ENCODE results near the gene ATG7. TPM values are rescaled to one million over a fixed set of nuclear protein-coding genes. Genes with fewer than 3 reads are reported as not detected.

ATG7 gene
- total RNA-seq, 1 experiment from 2014 or later, result 29.3 TPM

DNA sequence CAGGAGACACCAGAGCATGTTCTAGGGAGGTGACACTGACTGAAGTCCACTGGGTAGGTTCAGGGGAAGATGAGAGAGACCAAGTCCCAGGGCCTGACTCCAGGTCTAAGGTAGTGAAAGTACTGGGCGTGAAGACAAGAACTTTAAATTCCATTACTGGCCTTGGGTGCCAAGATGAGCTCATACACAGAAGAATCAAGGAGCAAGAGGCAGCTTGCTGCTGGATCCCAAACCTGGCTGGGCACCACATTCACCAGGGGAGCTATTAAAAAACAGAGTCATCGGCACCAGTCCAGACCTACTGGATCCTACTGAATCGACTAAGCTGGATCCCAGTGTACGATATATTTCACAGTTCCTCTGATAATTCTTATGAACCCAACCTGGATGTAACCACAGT, 42.1 kb upstream of the ATG7 start:
- no TSS peak for BruUV-seq (replicated peaks)
- DNase-seq (ENCODE audit: low read depth, low spot score) (no peak), ATAC-seq (no peak)
- peaks cover 16% of the 10 kb centered on the region; the same call in 1 of the 2 replicates for H3K79me2 ChIP-seq (ENCODE audit: insufficient read depth, low read length)
- no peaks in the 10 kb centered on the region for H3K9me3 ChIP-seq (ENCODE audit: control insufficient read depth in 1 of 2, insufficient read depth in 1 of 2, low read depth in 1 of 2, low read length in 2 of 2)
- RAD21 ChIA-PET (ENCODE audit: low non-redundant PET in 1 of 2, low total read pairs in 2 of 2, uncharacterized antibody in 2 of 2, unreplicated experiment in 2 of 2), result no interaction called here
- no peak overlapping the region for H2AFZ ChIP-seq (ENCODE audit: low read depth, low read length, poor library complexity, severe bottlenecking)
- POLR2A ChIA-PET, result no interaction called here
- CTCF ChIA-PET, result no interaction called here
- H3K27ac ChIP-seq (ENCODE audit: low read depth, low read length), result no peak overlapping the region
- no peak overlapping the region for H3K4me3 ChIP-seq (replicated peaks in 1 of 2; ENCODE audit: low read depth in 1 of 2, low read length in 2 of 2)
- no peaks in the 10 kb centered on the region for H4K20me1 ChIP-seq (ENCODE audit: insufficient read depth)
- H3K9ac ChIP-seq (ENCODE audit: low read length), result no peak overlapping the region
- peaks cover 0 to 10% of the 10 kb centered on the region in 2 experiments; a peak in 2 of 4 replicates for H3K4me1 ChIP-seq (ENCODE audit: control insufficient read depth in 1 of 2, insufficient read depth in 2 of 2, low read length in 2 of 2)
- no peaks in the 10 kb centered on the region; a peak in 1 of 4 replicates for H3K36me3 ChIP-seq (ENCODE audit: control insufficient read depth in 1 of 2, insufficient read depth in 2 of 2, low read length in 2 of 2)
- H3K4me2 ChIP-seq (ENCODE audit: low read length), result no peak overlapping the region
- intact Hi-C loops (cut with micrococcal nuclease), result loop anchor here (10.0 kb wide), 1 partner anchor 605 kb away; no protein-coding TSS in a partner anchor
- H3K27me3 ChIP-seq (ENCODE audit: insufficient read depth, low read length), result no peaks in the 10 kb centered on the region
- TF ChIP-seq ELF1 (IDR thresholded peaks at IDR 0.05; ENCODE audit: borderline replicate concordance, low read depth) (no peak), POLR2AphosphoS5 (IDR thresholded peaks at IDR 0.05; ENCODE audit: low read depth, low read length) (no peak), TCF7L2 (IDR thresholded peaks at IDR 0.05; ENCODE audit: borderline replicate concordance, extremely low read depth, insufficient read depth, insufficient read length) (no peak), CEBPB (IDR thresholded peaks at IDR 0.05; ENCODE audit: low read depth) (no peak)
- TF ChIP-seq, protein P1, sequence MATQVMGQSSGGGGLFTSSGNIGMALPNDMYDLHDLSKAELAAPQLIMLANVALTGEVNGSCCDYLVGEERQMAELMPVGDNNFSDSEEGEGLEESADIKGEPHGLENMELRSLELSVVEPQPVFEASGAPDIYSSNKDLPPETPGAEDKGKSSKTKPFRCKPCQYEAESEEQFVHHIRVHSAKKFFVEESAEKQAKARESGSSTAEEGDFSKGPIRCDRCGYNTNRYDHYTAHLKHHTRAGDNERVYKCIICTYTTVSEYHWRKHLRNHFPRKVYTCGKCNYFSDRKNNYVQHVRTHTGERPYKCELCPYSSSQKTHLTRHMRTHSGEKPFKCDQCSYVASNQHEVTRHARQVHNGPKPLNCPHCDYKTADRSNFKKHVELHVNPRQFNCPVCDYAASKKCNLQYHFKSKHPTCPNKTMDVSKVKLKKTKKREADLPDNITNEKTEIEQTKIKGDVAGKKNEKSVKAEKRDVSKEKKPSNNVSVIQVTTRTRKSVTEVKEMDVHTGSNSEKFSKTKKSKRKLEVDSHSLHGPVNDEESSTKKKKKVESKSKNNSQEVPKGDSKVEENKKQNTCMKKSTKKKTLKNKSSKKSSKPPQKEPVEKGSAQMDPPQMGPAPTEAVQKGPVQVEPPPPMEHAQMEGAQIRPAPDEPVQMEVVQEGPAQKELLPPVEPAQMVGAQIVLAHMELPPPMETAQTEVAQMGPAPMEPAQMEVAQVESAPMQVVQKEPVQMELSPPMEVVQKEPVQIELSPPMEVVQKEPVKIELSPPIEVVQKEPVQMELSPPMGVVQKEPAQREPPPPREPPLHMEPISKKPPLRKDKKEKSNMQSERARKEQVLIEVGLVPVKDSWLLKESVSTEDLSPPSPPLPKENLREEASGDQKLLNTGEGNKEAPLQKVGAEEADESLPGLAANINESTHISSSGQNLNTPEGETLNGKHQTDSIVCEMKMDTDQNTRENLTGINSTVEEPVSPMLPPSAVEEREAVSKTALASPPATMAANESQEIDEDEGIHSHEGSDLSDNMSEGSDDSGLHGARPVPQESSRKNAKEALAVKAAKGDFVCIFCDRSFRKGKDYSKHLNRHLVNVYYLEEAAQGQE (IDR thresholded peaks at IDR 0.05; ENCODE audit: low read depth), result no peak
- TF ChIP-seq, protein P2, sequence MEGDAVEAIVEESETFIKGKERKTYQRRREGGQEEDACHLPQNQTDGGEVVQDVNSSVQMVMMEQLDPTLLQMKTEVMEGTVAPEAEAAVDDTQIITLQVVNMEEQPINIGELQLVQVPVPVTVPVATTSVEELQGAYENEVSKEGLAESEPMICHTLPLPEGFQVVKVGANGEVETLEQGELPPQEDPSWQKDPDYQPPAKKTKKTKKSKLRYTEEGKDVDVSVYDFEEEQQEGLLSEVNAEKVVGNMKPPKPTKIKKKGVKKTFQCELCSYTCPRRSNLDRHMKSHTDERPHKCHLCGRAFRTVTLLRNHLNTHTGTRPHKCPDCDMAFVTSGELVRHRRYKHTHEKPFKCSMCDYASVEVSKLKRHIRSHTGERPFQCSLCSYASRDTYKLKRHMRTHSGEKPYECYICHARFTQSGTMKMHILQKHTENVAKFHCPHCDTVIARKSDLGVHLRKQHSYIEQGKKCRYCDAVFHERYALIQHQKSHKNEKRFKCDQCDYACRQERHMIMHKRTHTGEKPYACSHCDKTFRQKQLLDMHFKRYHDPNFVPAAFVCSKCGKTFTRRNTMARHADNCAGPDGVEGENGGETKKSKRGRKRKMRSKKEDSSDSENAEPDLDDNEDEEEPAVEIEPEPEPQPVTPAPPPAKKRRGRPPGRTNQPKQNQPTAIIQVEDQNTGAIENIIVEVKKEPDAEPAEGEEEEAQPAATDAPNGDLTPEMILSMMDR (IDR thresholded peaks at IDR 0.05 in 2 of 3, conservative IDR thresholded peaks at IDR 0.05 in 1 of 3; ENCODE audit: borderline replicate concordance in 1 of 3, insufficient read depth in 1 of 3, low read depth in 2 of 3, low read length in 2 of 3), result no peak
- H3K9me2 ChIP-seq (ENCODE audit: insufficient read depth), result no peaks in the 10 kb centered on the region

Data from HCT116 (cell line).